Measurements from ENCODE around the gene TSHZ3.

The TSHZ3 gene

DNA sequence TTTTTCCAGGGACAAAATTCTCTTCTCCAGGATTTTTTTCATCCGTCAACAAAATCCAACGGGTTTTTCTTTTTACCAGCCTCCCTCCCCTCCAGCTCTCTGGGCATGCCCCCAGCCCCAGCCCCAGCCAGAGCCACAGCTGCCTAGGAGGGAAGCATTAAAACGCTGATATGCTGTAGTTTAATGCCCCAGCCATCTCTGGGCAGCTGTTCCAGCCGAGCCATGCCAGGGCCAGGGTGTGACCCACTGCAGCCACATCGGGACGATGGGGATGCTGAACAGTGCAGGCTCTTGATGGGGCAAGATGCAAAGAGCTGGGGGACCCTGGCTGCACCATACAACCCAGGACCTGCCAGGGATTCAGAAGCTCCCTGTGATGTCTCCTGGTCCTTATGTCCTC, 32.1 kb downstream of the TSHZ3 start:
- no peaks in the 10 kb centered on the region for H3K36me3 ChIP-seq
- H3K27ac ChIP-seq, result no peak overlapping the region
- H3K9me3 ChIP-seq, result no peaks in the 10 kb centered on the region
- TF ChIP-seq CTCF (IDR thresholded peaks at IDR 0.05), result no peak
- DNase-seq, result no peak
- peaks cover 0 to 7% (median 2%) of the 10 kb centered on the region in 4 donors for H3K4me1 ChIP-seq
- no peak overlapping the region for H3K4me3 ChIP-seq
- H3K27me3 ChIP-seq, result no peaks in the 10 kb centered on the region
- intact Hi-C loops (cut with DNase I; ENCODE audit: low total_unique reads), result no loop called here

GRCh38 chr19:31316201-31316951, 32.9 kb downstream of the TSHZ3 start:
- Histone ChIP-seq H3K4me3 (no peak overlapping the region), H3K27ac (no peak overlapping the region), H3K9me3 (no peaks in the 10 kb centered on the region), H3K27me3 (no peaks in the 10 kb centered on the region), H3K4me1 (peaks cover 0 to 7% (median 2%) of the 10 kb centered on the region in 4 donors), H3K36me3 (no peaks in the 10 kb centered on the region)
- DNase-seq, result peak in 1 of 2 donors; percentile 54
- intact Hi-C loops (cut with DNase I; ENCODE audit: low total_unique reads), result no loop called here
- TF ChIP-seq CTCF (IDR thresholded peaks at IDR 0.05), result no peak

GRCh38 chr19:31315652-31316051, 33.6 kb downstream of the TSHZ3 start:
- no peak for TF ChIP-seq CTCF (IDR thresholded peaks at IDR 0.05)
- intact Hi-C loops (cut with DNase I; ENCODE audit: low total_unique reads), result no loop called here
- Histone ChIP-seq H3K4me3 (no peak overlapping the region), H3K27ac (no peak overlapping the region), H3K9me3 (no peaks in the 10 kb centered on the region), H3K4me1 (peaks cover 0 to 7% (median 2%) of the 10 kb centered on the region in 4 donors), H3K27me3 (no peaks in the 10 kb centered on the region), H3K36me3 (no peaks in the 10 kb centered on the region)
- no peak for DNase-seq

DNA sequence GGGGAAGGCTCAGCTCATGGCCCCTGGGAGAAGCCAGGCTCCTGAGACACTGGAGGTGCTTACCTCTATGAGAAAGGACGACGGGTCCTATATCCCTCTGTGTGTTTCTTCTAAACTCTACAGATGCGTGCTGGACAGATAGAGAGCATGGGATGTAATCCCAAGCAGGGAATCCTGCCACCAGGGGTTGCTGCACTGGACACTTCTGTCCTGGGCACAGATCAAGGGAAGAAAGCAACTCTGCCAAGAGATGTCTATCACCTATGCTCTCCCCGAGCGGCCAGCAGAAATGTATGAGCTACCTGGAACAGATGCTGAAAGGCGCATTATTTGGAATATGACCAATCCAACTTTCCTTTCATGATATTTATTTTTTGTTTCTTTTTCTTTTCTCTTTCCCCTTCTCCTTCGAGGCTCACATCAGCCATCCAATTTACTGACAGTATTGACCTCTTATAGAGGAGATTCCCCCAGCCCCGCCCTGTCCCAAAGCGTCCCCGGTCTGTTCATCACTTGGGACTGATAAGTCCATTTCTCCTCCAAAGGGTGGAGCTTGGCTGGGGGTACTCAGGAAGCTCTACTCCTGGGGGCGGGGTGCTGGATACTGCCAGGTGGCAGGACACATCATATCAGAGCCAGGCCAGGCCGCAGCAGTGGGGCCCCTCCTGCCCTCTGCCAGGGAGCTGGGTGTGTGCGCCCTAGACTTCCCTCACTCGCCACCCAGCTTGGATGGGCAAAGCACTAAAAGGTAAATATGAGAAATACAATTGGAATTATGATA, 34.2 kb downstream of the TSHZ3 start:
- H3K4me3 ChIP-seq, result no peak overlapping the region
- no peaks in the 10 kb centered on the region for H3K27me3 ChIP-seq
- DNase-seq, result no peak
- no peak overlapping the region for H3K27ac ChIP-seq
- no peaks in the 10 kb centered on the region for H3K36me3 ChIP-seq
- intact Hi-C loops (cut with DNase I; ENCODE audit: low total_unique reads), result no loop called here
- H3K9me3 ChIP-seq, result no peaks in the 10 kb centered on the region
- peaks cover 0 to 7% (median 2%) of the 10 kb centered on the region in 4 donors for H3K4me1 ChIP-seq
- TF ChIP-seq CTCF (IDR thresholded peaks at IDR 0.05), result no peak

DNA sequence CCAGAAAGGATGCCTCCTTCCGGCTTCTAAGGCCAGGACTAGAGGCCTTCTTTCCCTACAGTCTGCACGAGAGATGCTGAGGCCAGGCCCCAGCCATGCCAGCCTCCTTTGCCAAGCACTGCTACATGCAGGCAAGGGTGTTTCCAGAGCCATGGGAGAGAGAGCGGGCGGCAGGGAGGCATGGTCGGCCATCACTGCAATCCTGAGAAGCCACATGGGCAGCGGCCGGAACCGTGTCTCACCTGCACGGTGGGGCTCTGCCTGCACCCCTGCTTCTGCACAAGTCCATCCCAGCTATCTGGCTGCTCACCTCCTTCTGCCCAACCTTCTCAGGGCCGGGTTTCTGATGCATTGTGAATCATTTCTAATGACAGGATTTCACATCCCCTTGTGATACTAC, 35.1 kb downstream of the TSHZ3 start:
- Histone ChIP-seq H3K27me3 (no peaks in the 10 kb centered on the region), H3K36me3 (no peaks in the 10 kb centered on the region), H3K27ac (no peak overlapping the region), H3K9me3 (no peaks in the 10 kb centered on the region), H3K4me3 (no peak overlapping the region), H3K4me1 (peaks cover 0 to 7% (median 2%) of the 10 kb centered on the region in 4 donors)
- no peak for TF ChIP-seq CTCF (IDR thresholded peaks at IDR 0.05)
- intact Hi-C loops (cut with DNase I; ENCODE audit: low total_unique reads), result no loop called here
- DNase-seq, result no peak

Measured in tibial artery (tissue), 4 donors.